GM18498 (cell line): ENCODE data around the gene RBM25.
"Not testable (repeated sequence)": the region's sequence is repeated elsewhere in the genome, so short reads cannot be mapped to it uniquely, and the experiment has no call there.

Source experiments
- ATAC-seq: cut with Tn5 transposase; IDR thresholded peaks from one replicate; pipeline ENCODE4 v1.9.1; 2021; ENCODE audit warnings: mild to moderate bottlenecking, moderate library complexity; ENCODE audit not compliant: unreplicated experiment

RBM25 gene

DNA sequence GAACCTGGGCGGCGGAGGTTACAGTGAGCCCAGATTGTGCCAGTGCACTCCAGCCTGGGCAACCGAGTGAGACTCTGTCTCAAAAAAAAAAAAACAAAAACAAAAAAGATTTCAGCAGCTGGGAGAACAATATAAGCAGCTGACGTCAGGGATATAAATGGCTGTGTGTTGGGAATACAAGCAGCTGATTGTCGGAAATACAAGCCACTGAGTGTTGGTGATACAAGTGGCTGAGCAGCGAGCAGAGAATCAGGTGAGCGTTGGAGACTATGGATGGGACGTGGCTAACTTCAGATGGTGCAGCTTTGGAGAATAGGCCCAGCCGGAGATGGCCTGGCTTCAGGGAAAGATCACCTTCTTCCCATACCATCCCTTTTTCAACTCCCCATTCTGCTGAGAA lies 109.9 kb downstream of the RBM25 start:
- ATAC-seq: no peak

DNA sequence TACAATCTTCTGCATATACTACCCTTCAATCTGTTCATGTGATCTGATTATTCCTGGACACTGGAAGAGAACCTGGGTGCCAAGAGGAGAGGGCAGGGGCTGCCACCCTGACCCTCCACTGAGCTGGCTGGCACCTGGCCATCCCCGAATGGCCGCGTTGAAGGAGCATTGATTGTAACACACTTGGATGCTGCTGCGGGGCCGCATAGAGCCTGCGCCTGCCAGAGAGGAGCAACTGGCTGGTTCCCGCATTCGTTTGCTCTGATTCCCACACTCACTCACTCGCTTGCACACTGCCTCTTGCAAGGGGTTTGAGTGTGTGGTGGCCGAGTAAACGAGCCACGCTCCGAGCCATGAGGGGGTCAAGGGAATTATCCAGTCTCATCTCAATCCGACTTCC lies 110.4 kb downstream of the RBM25 start:
- ATAC-seq: no peak

DNA sequence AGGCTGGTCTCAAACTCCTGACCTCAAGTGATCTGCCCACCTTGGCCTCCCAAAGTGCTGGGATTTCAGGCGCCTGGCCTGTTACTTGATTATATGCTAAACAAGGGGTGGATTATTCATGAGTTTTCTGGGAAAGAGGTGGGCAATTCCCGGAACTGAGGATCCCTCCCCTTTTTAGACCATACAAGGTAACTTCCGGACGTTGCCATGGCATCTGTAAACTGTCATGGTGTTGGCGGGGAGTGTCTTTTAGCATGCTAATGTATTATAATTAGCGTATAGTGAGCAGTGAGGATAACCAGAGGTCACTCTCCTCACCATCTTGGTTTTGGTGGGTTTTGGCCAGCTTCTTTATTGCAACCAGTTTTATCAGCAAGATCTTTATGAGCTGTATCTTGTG lies 111.5 kb downstream of the RBM25 start:
- ATAC-seq: not testable (repeated sequence)

DNA sequence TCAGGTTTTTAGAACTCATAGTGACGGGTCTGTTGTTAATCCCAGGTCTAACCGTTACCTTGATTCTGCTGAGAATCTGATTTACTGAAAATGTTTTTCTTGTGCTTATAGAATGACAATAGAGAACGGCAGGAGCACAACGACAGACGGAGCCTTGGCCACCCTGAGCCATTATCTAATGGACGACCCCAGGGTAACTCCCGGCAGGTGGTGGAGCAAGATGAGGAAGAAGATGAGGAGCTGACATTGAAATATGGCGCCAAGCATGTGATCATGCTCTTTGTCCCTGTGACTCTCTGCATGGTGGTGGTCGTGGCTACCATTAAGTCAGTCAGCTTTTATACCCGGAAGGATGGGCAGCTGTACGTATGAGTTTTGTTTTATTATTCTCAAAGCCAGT lies 112.4 kb downstream of the RBM25 start:
- ATAC-seq: no peak

DNA sequence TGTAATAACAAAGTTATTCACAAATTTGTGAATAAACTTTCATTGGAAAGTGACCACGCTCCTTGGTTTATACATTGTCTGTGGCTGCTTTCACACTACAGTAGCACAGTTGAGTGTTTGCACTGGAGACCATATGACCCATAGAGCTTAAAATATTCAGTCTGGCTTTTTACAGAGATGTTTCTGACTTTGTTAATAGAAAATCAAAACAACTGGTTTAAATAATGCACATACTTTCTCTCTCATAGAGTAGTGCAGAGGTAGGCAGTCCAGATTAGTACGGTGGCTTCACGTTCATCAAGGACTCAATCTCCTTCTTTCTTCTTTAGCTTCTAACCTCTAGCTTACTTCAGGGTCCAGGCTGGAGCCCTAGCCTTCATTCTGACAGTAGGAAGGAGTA lies 114.2 kb downstream of the RBM25 start:
- no peak for ATAC-seq

DNA sequence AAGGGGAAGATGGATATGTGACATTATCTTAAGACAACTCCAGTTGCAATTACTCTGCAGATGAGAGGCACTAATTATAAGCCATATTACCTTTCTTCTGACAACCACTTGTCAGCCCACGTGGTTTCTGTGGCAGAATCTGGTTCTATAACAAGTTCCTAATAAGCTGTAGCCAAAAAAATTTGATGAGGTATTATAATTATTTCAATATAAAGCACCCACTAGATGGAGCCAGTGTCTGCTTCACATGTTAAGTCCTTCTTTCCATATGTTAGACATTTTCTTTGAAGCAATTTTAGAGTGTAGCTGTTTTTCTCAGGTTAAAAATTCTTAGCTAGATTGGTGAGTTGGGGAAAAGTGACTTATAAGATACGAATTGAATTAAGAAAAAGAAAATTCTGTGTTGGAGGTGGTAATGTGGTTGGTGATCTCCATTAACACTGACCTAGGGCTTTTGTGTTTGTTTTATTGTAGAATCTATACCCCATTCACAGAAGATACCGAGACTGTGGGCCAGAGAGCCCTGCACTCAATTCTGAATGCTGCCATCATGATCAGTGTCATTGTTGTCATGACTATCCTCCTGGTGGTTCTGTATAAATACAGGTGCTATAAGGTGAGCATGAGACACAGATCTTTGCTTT lies 114.9 kb downstream of the RBM25 start:
- ATAC-seq: no peak
